SHP77 treated with DMSO at 0.1 percent for 48 hours (cell line): ENCODE data around the gene DROSHA.

ENCODE experiments used
- DNase-seq: peaks from one replicate; lab custom pipeline; 2025; lab: John Stamatoyannopoulos, UW

DROSHA gene

DNA sequence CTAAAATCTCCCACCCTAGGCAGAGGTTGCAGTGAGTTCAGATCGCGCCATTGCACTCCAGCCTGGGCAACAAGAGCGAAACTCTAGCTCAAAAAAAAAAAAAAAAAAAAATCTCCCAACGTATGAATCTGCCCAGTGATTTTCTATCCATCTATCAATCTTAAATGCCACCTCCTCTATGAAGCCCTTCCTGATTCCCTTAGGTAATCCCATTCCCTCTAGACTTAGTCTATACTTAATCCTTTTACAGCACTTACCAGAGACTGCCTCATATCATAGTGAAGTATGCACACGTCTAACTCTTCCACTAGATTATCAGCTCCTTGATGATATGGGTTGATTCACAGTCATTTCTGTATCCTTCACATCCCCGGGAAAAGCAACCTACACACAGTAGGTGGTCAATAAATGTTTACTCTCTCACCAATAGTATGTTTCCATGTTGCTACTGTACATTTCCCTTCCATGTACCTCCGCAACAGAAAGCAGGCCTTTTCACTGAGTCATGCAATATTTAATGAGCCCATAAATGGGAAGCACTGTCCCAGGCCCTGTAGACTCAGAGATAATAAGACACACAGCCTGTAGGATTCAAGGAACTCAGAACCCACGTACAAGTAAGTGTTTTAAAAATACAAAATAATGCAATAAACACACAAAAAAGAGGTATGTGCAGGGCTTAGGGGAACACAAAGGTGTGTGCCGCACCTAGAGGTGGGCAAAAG is 1.2 kb downstream of the DROSHA start:
- no peak for DNase-seq

DNA sequence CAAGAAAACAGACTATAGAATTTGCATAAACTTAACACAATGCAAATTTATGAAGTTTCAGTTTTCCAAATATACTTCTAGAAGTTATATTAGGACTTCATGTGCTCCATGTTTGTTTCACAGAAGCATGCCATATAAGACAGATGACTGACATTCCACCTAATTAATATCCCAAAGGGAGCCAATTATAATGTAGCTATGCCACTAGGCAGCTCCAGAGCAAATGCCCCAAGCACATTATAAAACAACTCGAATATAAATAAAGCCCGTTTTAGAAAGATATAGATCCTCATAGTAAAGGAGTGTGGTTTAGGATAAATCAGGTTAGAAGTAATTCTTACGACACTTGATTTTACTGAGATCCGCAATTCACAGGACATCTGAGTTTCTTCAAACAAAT is 8.9 kb downstream of the DROSHA start:
- no peak for DNase-seq

DNA sequence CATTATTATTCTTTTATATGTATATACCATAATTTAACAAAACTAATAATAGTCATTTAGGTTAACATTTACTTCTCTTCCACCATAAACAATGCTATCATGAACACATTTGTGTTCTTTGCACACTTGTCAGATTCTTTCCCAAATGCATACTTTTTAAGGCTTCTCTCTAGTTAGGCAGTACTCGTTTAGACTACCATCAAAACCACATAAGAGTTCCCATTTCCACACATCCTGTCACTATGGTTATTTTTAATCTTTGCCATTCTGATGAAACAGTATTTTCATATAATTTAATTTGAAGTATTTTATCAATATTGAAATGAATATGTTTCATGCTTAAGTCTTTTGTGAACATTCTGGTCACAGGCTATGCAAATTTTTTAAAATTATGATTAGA is 15.1 kb downstream of the DROSHA start:
- DNase-seq: no peak

DNA sequence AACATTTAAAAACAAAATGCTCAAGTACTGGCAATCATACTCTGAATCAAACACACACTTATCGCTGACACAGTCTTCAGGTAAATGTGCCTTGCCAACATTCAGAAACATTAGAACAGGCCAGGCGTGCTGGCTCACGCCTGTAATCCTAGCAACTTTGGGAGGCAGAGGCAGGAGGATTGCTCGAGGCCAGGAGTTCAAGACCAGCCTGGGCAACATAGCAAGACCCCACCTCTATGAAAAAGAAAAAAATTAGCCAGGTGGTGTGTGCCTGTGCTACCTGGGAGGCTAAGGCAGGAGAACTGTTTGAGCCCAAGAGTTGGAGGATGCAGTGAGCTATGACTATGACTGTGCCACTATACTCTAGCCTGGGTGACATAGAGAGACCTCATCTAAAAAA is 20.6 kb downstream of the DROSHA start:
- no peak for DNase-seq

DNA sequence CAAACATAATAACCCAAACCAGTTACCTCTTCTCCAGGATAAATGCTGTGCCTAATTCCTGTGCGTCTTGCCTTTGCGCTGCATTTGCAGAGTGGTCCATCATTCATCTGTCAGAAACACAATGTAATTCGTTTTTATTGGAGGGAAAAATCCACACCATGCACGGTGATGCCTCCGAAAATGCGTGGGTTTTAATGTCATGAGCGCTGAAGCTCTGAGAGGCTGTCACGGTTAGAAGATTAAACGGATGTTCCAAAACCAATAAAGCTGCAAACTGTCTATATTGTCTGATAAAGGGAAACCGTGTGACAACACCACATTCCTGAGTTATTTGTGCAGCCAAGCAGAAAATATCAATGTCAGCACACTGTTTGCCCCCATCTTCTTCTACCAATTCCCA is 27.4 kb downstream of the DROSHA start:
- DNase-seq: no peak

DNA sequence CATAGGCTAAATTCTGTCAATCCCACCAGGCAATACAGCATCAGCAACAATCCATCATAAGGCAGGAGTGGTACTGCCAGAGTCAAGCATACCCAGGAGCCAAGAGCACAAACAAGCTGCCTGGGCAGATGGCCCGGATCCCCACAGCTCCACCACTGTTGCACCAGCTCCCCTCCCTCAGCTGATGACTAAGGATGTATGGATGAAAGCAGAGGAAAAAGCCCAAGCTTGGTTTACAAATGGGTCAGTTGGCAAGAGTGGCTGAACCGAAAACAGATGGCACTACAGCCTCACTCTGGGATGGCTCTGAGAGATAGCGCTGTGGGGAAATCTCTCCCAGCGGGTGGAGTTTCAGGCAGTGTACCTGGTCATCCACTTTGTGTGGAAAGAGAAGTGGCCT is 29.4 kb downstream of the DROSHA start:
- no peak for DNase-seq

DNA sequence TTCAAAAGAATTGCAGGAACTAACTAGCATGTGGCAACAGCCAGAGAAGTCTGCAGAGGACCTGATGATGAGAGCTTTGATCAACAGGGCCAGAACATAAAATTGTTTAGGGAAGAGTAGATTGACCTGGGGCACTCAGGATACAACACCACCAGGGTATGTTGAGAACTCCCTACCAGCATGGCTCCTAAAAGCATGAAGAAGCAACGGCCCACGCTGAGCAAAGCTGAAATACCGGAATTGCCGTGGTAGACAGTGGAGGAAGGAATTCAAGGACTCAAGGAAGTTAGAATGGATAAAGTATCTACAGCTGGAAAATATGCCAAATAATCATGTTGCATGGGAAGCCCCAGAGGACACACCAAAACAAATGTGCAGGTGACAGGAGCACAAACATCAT is 31.6 kb downstream of the DROSHA start:
- DNase-seq: no peak

DNA sequence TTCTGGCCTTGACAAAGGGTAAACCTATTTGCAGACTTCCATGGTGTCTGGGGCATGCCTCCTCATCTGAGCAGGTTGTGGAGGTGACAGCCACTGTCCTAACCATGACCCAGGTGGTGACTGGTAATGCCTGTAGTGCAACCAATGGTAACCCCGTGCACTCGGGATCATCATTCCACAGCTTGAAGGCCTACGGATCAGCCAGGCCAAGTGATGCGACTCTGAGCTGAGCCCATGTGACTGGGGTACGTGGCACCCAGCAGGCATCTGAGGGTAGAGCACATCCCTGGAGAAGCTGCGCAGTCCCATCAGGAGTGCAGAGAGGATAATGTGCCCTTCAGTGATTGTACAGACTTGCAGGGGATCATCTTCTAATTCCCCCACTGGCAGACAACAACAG is 35.0 kb downstream of the DROSHA start:
- no peak for DNase-seq

DNA sequence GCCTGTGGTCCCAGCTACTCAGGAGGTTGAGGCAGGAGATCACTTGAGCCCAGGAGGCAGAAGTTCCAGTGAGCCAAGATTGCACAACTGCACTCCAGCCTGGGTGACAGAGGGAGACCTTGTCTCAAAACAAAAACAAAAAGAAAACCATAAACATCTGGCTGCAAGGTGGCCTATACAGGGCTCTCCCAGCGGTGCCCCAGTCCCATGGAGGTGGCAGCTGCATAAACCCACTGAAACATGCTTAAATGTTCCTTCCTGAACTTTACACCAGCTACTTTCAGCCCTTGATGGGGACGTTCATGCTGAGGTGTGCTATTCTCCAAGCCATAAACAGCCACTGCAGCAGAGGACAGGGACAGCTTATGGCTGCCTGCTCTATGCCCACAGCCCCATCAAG is 35.6 kb downstream of the DROSHA start:
- DNase-seq: no peak

DNA sequence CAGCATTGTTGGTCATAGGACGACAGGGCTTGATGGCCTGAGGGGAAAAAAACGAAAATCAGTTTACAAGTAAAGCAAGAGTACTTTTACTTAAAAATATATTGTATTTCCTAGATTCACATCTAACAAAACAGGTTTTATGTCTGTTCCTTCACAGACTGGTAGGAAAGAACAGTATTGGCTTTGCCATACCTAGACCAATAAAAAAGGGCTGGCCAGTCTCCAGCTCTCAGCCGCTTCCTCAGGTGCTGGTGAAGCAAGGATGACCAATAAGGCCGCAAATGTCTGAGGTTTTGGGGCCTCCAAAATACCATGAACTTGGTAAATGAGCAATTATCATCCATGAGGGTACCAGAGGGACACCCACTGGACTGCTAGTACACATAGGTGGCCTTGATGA is 36.6 kb downstream of the DROSHA start:
- DNase-seq: no peak

DNA sequence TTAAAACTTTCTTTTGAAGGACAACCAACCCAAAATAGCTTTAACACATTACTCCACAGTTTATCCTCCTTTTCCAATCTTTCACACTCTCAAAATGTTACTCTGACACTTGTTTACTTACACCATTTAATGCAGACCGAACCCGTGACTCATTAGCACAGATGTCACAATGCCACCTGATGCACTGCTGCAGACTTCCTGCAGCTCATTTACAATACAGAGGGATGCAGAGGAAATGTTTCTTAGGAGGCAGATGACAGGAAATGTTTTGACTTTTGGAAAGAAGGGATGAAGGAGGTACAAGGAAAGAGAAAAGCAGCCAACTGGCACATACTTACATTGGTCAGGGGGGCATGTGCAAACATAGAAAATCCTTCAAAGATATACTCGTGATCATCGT is 39.0 kb downstream of the DROSHA start:
- DNase-seq: no peak

DNA sequence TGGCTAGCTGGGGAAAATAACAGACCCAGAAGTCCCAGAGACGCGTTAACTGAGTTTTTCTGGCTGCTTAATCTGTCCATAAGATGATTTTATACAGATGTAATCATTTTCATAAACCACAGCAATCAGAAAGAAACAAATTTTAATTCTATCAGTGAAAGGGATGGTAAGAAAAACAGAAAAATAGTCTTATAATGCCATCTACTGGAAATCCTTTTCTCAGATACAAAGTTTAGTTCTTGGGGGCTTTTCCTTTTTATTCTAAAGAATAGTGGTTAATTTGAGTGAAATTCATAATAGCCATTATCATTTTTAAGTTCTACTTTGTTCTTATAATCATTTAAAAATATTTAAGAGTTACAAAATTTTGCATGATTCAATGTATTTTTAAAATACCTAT is 44.4 kb downstream of the DROSHA start:
- DNase-seq: no peak

DNA sequence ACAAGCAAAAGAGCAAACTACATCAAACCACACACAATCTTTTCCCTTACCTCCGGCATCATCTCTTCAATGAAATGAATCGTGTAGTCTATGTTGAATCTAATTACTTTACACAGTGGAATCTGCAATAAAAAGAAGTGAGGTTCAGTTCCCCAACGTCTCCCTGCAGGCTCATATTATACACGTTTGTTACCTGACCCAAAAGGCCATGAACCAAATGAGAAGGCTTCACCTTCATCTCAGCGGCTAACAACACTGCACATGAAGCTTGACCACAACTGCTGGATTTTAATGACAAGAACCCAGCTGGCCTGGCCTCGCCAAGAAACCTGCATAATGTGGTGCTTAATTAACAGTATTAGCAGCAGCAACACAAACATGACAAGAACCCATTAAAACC is 45.5 kb downstream of the DROSHA start:
- no peak for DNase-seq

DNA sequence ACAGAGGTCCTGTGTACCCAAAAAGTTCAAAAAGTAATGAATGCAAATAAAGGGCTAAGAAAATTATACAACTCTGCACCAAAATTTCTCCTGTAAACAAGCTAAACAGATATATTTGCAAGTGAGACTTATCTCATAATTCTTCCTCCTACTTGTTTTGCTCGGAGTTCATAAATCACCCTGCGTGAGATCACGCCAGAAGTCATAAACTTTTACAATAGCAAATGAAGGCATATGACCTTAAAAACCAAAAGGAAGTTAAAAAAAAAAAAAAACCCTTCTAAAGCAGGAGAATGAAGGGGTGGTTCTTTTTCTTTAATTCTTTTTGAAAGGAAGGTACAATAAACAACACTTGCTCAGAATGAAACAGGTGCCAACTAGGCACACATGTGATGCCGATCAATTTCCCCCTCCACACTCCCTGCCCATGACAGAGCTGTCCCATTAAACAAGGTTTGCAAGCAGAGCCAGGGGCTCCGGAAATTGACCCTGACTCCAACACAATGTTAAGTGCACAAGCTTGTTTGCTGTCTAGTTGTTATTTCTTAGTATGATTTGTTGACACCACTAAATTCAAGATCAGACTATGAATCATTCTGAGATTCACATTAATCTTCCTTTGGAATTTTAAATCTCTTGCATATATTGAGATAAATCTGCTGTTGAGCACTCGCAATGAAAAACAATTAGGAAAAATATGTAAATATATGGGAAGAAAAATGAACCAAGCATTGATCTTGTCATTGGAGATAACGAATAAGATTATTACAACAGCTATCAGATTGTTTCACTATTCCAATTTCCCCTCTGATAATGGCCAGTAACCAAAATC is 46.3 kb downstream of the DROSHA start:
- DNase-seq: no peak

DNA sequence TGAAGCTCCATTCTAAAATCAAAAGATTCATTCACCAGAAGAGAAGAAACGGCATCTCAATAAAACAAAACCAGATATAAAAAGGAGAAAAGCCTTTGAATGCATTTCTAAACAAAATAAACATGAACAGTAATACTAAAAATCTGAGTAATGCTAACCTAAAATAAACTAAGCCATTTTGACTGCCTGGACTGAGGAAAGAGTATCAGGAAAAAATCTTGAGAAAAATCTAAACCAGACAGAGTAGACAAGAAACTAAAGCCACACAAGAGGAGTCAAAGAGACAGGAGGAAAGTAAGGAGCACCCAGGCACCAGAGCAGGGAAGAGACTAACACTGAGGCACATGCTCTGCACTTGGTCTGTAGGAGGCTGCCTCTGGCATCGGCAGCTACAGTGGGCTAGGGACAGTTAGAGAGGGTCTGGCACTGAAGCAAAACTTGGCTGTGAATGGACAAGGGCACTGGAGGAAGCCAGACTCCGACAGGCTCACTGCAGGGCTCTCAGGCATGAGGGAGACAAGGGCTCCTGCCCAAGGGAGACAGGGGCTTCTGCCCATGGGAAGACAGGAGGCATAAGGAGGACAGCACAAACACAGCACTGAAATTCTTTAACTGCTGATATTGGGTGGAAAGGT is 50.2 kb downstream of the DROSHA start:
- DNase-seq: no peak

DNA sequence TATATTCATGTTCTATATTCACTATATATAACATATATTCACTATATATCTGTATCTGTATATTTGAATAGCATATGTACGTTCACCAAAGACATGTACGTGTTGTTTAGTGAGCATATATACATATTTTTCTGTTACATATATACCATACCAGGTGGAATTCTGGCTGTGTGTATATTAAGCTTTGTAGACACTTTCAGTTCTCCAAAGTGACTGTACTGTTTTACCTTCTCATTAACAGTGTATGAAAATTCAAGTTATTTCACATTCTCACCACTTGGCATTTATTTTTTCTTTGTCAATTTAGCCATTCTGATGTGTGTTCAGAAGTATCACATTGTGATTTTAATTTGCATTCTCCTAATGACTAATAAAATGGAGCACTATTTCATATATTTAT is 52.2 kb downstream of the DROSHA start:
- no peak for DNase-seq

DNA sequence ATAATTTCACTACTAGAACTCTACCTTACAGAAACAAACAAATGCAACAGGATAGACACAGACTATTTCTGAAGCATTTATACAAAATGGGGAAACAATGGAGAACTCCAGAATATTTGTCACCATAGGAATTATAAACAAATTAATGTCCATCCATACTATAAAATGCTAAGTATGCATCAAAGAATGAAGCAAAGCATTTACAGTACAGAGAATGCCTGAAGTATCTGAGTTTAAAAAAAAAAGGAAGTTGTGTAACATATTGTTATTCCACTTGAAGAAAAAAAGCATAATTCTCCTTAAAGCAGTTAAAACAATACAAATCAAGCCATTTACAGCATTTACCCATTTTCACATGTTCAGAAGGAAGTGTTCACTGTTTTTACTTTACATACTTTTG is 53.0 kb downstream of the DROSHA start:
- no peak for DNase-seq

DNA sequence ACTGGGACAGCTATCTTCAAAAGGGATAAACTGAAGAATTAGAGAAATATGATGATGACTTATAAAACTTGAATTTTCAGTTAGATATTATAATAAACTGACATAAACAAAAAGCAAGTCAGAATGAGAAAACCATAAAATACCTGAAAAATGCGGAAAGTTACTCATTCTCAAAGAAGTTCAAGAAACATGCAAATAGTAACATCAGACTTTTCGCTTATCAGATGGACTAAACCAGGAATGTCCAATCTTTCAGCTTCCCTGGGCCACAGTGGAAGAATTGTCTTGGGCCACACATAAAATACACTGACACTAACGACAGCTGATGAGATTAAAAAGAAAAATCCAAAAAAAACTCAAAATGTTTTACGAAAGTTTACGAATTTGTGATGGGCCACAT is 53.9 kb downstream of the DROSHA start:
- DNase-seq: no peak

DNA sequence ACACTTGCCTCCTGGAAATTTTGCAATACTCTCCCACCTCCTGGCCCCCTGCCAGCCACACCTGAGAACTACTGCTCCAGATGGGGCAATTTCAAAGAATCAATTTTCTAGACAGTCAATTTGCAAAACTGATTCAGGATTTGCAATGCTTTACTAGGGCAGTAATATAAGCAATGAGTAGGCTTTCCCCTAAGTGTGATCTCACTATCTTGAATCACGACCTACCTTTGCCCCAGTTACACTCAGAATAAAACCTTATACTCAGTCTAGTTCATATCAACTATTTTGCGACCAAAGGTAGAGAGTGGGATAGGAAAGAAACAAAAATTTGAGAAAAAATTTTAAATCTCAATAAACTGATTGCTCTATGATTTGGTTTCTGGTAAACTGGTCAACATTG is 54.4 kb downstream of the DROSHA start:
- DNase-seq: no peak

DNA sequence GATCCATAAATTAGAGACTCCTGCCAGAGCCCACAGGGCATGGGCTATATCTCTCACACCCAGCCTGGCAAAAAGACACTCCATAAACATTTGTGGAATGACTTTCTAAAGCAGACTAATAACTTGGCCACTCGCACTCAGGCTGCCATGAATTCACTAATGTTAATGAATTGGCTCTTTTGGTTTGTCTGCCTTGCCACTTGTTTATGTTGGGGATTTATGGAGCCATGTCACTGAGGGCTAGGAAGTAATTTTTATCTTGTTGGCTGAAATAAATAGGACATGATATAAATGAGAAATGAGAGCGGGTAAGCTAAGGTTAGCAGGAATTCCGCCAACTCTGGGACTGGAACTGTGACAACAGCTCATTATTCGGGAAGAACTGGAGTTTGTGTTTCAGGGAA is 55.2 kb downstream of the DROSHA start:
- DNase-seq: no peak

DNA sequence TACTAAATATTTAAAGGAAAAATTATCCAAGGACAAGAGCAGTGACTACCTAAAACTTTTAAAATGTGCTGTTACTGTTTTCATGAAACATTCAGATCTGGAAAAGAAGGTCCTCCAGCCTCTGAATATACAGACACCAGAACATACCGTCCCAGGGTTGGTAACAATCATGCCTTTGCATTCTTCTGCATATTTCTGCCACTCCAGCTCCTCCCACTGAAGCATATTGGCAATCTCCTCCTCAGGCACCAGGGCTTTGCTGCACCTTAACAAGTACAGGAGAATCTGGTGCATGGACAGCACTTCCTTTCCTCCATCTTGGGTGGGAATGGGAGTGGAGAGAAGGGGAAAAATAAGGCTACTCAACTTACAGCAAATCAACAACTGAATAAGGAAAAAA is 60.0 kb downstream of the DROSHA start:
- no peak for DNase-seq

DNA sequence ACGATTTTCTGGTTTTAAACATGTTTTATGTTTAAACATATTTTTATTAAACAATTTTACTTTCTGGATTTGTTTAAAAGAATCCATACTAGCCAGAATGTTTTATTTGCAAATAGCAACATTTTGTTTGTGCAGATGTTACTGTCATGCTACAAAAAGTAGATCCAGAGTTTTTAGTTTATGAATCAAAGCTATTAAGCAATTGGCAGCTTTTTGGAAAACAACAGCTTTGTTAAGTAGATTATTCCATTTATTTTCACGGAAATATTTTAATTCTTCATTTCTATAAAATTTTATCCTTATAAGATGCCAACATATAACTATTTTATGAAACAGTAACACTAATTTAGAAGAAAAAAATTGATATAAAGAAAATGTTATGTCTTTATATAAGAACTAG is 60.9 kb downstream of the DROSHA start:
- no peak for DNase-seq

DNA sequence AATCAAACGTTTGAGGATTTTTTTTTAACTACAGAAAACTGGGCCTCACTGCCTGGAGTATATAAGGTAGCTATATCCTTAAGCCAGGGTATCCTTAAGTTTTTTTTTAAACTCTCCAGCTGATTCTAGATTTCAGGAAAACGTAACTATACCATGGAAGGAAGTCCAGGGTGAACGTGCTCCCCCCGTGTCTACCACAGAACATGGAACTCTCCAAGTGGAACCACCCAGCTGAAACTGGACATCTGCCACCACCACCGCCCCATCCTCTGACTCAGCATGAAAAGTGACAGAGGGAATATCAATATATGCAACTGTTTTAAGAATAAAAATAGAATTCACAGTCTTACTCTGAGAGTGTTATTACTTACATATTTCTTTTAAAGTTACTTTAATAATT is 61.3 kb downstream of the DROSHA start:
- no peak for DNase-seq
